NCI-H82 treated with DMSO at 0.1 percent for 48 hours (cell line): ENCODE measurements around the gene MFAP3L.
A peak's percentile ranks its signal among the peaks of the same experiment; 100 is the strongest.
"Not testable (repeated sequence)": the region's sequence is repeated elsewhere in the genome, so short reads cannot be mapped to it uniquely, and the experiment has no call there.

Experiments
- DNase-seq: peaks from one replicate; lab custom pipeline; 2025; ENCODE audit not compliant: unreplicated experiment; lab: John Stamatoyannopoulos, UW

MFAP3L gene

GRCh38 chr4:170026253-170027021 lies at the start of gene MFAP3L:
Gene MFAP3L (minus strand): TSS chr4:170026395. CDS start chr4:170005877, 20,518 bp downstream.
- DNase-seq: peak; percentile 42

GRCh38 chr4:170071196-170071595 lies 45.0 kb upstream of the MFAP3L start:
- no peak for DNase-seq

- no peak for DNase-seq
Measured at GRCh38 chr4:170068438-170069128, 42.4 kb upstream of the MFAP3L start.

GRCh38 chr4:170059421-170059820 lies 33.2 kb upstream of the MFAP3L start:
- no peak for DNase-seq

GRCh38 chr4:170058826-170059225 lies 32.6 kb upstream of the MFAP3L start:
- DNase-seq: no peak

- no peak for DNase-seq
Measured at GRCh38 chr4:170057866-170058265, 31.7 kb upstream of the MFAP3L start.

- no peak for DNase-seq
Measured at GRCh38 chr4:170052919-170053318, 26.7 kb upstream of the MFAP3L start.

GRCh38 chr4:170051402-170051801 lies 25.2 kb upstream of the MFAP3L start:
- no peak for DNase-seq

GRCh38 chr4:170049766-170050165 lies 23.6 kb upstream of the MFAP3L start:
- DNase-seq: no peak

GRCh38 chr4:170047771-170048354 lies 21.7 kb upstream of the MFAP3L start:
- peak; percentile 38 for DNase-seq

- not testable (repeated sequence) for DNase-seq
Measured at GRCh38 chr4:170046156-170046555, 20.0 kb upstream of the MFAP3L start.

GRCh38 chr4:170040031-170040680 lies 14.0 kb upstream of the MFAP3L start:
- DNase-seq: no peak

- no peak for DNase-seq
Measured at GRCh38 chr4:170038769-170039168, 12.6 kb upstream of the MFAP3L start.

GRCh38 chr4:170038232-170038631 lies 12.0 kb upstream of the MFAP3L start:
- no peak for DNase-seq

- DNase-seq: no peak
Measured at GRCh38 chr4:170037481-170037880, 11.3 kb upstream of the MFAP3L start.

- no peak for DNase-seq
Measured at GRCh38 chr4:170035845-170036244, 9.7 kb upstream of the MFAP3L start.

GRCh38 chr4:170035231-170035630 lies 9.0 kb upstream of the MFAP3L start:
- no peak for DNase-seq

GRCh38 chr4:170033999-170034398 lies 7.8 kb upstream of the MFAP3L start:
- DNase-seq: no peak

- no peak for DNase-seq
Measured at GRCh38 chr4:170030121-170030520, 3.9 kb upstream of the MFAP3L start.

- peak; percentile 56 for DNase-seq
Measured at GRCh38 chr4:170027181-170027829, 1.1 kb upstream of the MFAP3L start.
